Endothelial cell of umbilical vein (primary cell): Measurements from ENCODE around the gene PRKAG2. TPM values are rescaled to one million over a fixed set of nuclear protein-coding genes. Genes with fewer than 3 reads are reported as not detected.

Experiments used
- BruUV-seq: library from RNA; stranded (reverse); fragments of 400-500 nt; replicated peaks from 2 replicates; lab custom pipeline; 2021; lab: Mats Ljungman, UMichigan
- CTCF ChIA-PET: fragments of 300-600, 350-600 bp; sonication (Branson Sonifier 250); formaldehyde crosslinking; loops from one replicate; lab custom pipeline; 2021; ENCODE audit warnings: antibody characterized with exemption, inconsistent platforms; lab: Charles Lee
- POLR2A ChIA-PET: fragments of 300-600, 350-600 bp; sonication (Branson Sonifier 250); formaldehyde crosslinking; loops from one replicate; lab custom pipeline; 2021; ENCODE audit warnings: antibody characterized with exemption, inconsistent platforms; lab: Charles Lee
- DNase-seq: peaks from one replicate; pipeline ENCODE4 v3.0.0-alpha.2; 2011; ENCODE audit warnings: low read depth, low spot score
- FAIRE-seq: peaks from 2 replicates; lab custom pipeline; 2011; peaks lifted over from hg19 to GRCh38; lab: Jason Lieb, UNC
- H2AFZ ChIP-seq: 2 replicates; pipeline ENCODE4 v1.6.0; 2012; ENCODE audit warnings: low read depth, low read length, control low read depth, inconsistent platforms
- H3K27ac ChIP-seq: 2 replicates; pipeline ENCODE4 v1.5.1; 2011; ENCODE audit warnings: low read depth, mild to moderate bottlenecking, control low read depth, low read length, moderate library complexity; ENCODE audit not compliant: insufficient read depth
- H3K27me3 ChIP-seq, 2 experiments: 2 replicates each; pipeline versions ENCODE4 v1.6.0 to v1.6.1; 2011; ENCODE audit warnings: low read length in 2 of 2, mixed read lengths in 1 of 2; ENCODE audit not compliant: control insufficient read depth in 2 of 2, insufficient read depth in 2 of 2
- H3K36me3 ChIP-seq, 2 experiments: 2 replicates in 1 of 2; 3 replicates in 1 of 2; pipeline ENCODE4 v1.5.1; 2011; ENCODE audit warnings: low read length in 2 of 2, mild to moderate bottlenecking in 1 of 2, moderate library complexity in 1 of 2; ENCODE audit not compliant: control insufficient read depth in 2 of 2, insufficient read depth in 2 of 2; ENCODE audit errors: extremely low read depth in 1 of 2
- H3K4me1 ChIP-seq: 3 replicates; pipeline ENCODE4 v1.5.1; 2011; ENCODE audit warnings: mild to moderate bottlenecking, low read length; ENCODE audit not compliant: control insufficient read depth, insufficient read depth; ENCODE audit errors: extremely low read depth
- H3K4me2 ChIP-seq: 2 replicates; pipeline ENCODE4 v1.6.1; 2011; ENCODE audit warnings: low read length, control low read depth, mixed read lengths; ENCODE audit not compliant: insufficient read depth
- H3K4me3 ChIP-seq, 3 experiments: fragments of 200-600 bp in 1 of 3; sonication (generic), shearing (Covaris generic) in 1 of 3; replicated peaks in 1 of 3; 2 replicates each; pipeline ENCODE4 v1.5.1; 2011 to 2016; ENCODE audit warnings: control low read depth in 3 of 3, low read length in 3 of 3, mild to moderate bottlenecking in 2 of 3, inconsistent platforms in 1 of 3, low read depth in 1 of 3, moderate library complexity in 1 of 3; ENCODE audit not compliant: insufficient read depth in 1 of 3
- H3K79me2 ChIP-seq: 2 replicates; pipeline ENCODE4 v1.6.0; 2012; ENCODE audit warnings: low read length, inconsistent platforms; ENCODE audit not compliant: control insufficient read depth, insufficient read depth
- H3K9ac ChIP-seq: replicated peaks from 2 replicates; pipeline ENCODE3; 2011; ENCODE audit warnings: low read length, control low read depth; ENCODE audit not compliant: insufficient read depth; ENCODE audit errors: extremely low read depth
- H3K9me1 ChIP-seq: replicated peaks from 3 replicates; pipeline ENCODE4 v1.6.0; 2011; ENCODE audit warnings: mild to moderate bottlenecking, low read length; ENCODE audit not compliant: control insufficient read depth, insufficient read depth; ENCODE audit errors: extremely low read depth
- H3K9me3 ChIP-seq: replicated peaks from 2 replicates; pipeline ENCODE4 v1.5.1; 2012; ENCODE audit warnings: low read length, inconsistent platforms; ENCODE audit not compliant: control insufficient read depth, insufficient read depth
- H4K20me1 ChIP-seq: replicated peaks from 2 replicates; pipeline ENCODE3; 2011; ENCODE audit warnings: mild to moderate bottlenecking, low read length; ENCODE audit not compliant: control insufficient read depth, insufficient read depth; ENCODE audit errors: extremely low read depth
- CTCF ChIP-seq, 2 donors: IDR thresholded peaks; 1 replicate in 1 of 2; 2 replicates in 1 of 2; pipeline ENCODE4 v1.5.1; 2011; ENCODE audit warnings: low read length in 2 of 2, mild to moderate bottlenecking in 2 of 2, moderate library complexity in 2 of 2, control low read depth in 1 of 2, inconsistent platforms in 1 of 2, low read depth in 1 of 2; ENCODE audit not compliant: insufficient read depth in 1 of 2; ENCODE audit errors: extremely low read depth in 1 of 2
- EZH2 ChIP-seq: IDR thresholded peaks from 2 replicates; pipeline ENCODE4 v1.6.1; 2012; ENCODE audit warnings: borderline replicate concordance, low read depth, mild to moderate bottlenecking, moderate library complexity, low read length, inconsistent platforms; ENCODE audit not compliant: severe bottlenecking
- FOS ChIP-seq: IDR thresholded peaks from 2 replicates; pipeline ENCODE4 v1.6.1; 2011; ENCODE audit warnings: mild to moderate bottlenecking, low read length, moderate library complexity, borderline replicate concordance; ENCODE audit not compliant: insufficient read depth
- GATA2 ChIP-seq: IDR thresholded peaks from 2 replicates; pipeline ENCODE4 v1.7.0; 2011; ENCODE audit warnings: low read depth, mild to moderate bottlenecking, moderate library complexity, mixed read lengths, low read length; ENCODE audit not compliant: insufficient read length, insufficient read depth
- JUN ChIP-seq: IDR thresholded peaks from 2 replicates; pipeline ENCODE4 v1.6.1; 2011; ENCODE audit warnings: borderline replicate concordance, low read depth; ENCODE audit not compliant: insufficient read length, insufficient read depth
- MAX ChIP-seq: IDR thresholded peaks from 2 replicates; pipeline ENCODE4 v1.6.1; 2011; ENCODE audit not compliant: insufficient read depth, insufficient read length
- MYC ChIP-seq: IDR thresholded peaks from one replicate; pipeline ENCODE4 v1.6.1; 2011; ENCODE audit warnings: mild to moderate bottlenecking, low read depth, low read length
- POLR2A ChIP-seq: IDR thresholded peaks from 2 replicates; pipeline ENCODE4 v1.6.1; 2012; ENCODE audit warnings: low read depth, mild to moderate bottlenecking, control low read depth, low read length
- POLR2AphosphoS5 ChIP-seq: IDR thresholded peaks from 2 replicates; pipeline ENCODE4 v1.6.1; 2012; ENCODE audit warnings: low read depth, mild to moderate bottlenecking, control low read depth, low read length, moderate library complexity; ENCODE audit not compliant: insufficient read depth
- dilution Hi-C: fragments of 300-500 bp; cut with MboI; formaldehyde crosslinking; loops from one replicate; pipeline ENCODE4 v1.15.0; 2019; ENCODE audit warnings: low sequenced_read_pairs; ENCODE audit not compliant: extremely low pct_ligation_motif_present
- intact Hi-C: fragments of 100-400 bp; cut with micrococcal nuclease; formaldehyde crosslinking; loops from one replicate; pipeline ENCODE4 v1.10.0; 2022
- polyA plus RNA-seq, 4 experiments: library from polyadenylated mRNA; depleted of rRNA in 3 of 4; stranded (reverse) in 3 of 4; unstranded in 1 of 4; fragments of >200 nt; gene quantifications; 2 replicates each; pipeline versions ENCODE4 v1.2.1 to v1.2.3, GENCODE V29; 2011 to 2012; ENCODE audit warnings: missing spikeins in 1 of 4
- total RNA-seq: library from RNA; stranded (reverse); gene quantifications from 2 replicates; pipeline ENCODE4 v1.2.3, GENCODE V29; 2021

Gene PRKAG2
- total and polyA plus RNA-seq, 2 donors (not counting 3 experiments of a cell fraction or from before 2014, with no cell fraction given): 19.3 to 51.5 TPM

- H3K27ac ChIP-seq: no peak overlapping the region
- H4K20me1 ChIP-seq: no peaks in the 10 kb centered on the region
- CTCF ChIA-PET: interaction anchor here (1.1 to 1.6 kb wide), 2 partner anchors 189 to 447 kb away, joined by 3 to 6 read pairs; no protein-coding TSS in a partner anchor
- H3K4me3 ChIP-seq: no peak overlapping the region
- peaks cover 0 to 1% of the 10 kb centered on the region in 2 experiments for H3K27me3 ChIP-seq
- no peak for TF ChIP-seq FOS
- TF ChIP-seq MYC: no peak
- TF ChIP-seq EZH2: no peak
- no peak for TF ChIP-seq MAX
- TF ChIP-seq GATA2: no peak
- H3K9ac ChIP-seq: no peak overlapping the region
- H3K79me2 ChIP-seq: no peaks in the 10 kb centered on the region
- no peaks in the 10 kb centered on the region for H3K9me1 ChIP-seq
- H3K36me3 ChIP-seq: no peaks in the 10 kb centered on the region
- H3K4me2 ChIP-seq: no peak overlapping the region
- dilution Hi-C loops: no loop called here
- no TSS peak for BruUV-seq
- no peak for FAIRE-seq
- POLR2A ChIA-PET: no interaction called here
- intact Hi-C loops: no loop called here
- no peak for DNase-seq
- H3K4me1 ChIP-seq: no peaks in the 10 kb centered on the region
- no peak overlapping the region for H2AFZ ChIP-seq
- H3K9me3 ChIP-seq: no peaks in the 10 kb centered on the region
Observed at GRCh38 chr7:151761957-151762356, 115.0 kb downstream of the PRKAG2 start.

- no peak overlapping the region for H3K27ac ChIP-seq
- no TSS peak for BruUV-seq
- CTCF ChIA-PET: interaction anchor here (0.7 to 5.5 kb wide), 6 partner anchors 22 to 446 kb away, joined by 3 to 50 read pairs (median 12); no protein-coding TSS in a partner anchor
- no peaks in the 10 kb centered on the region for H3K9me3 ChIP-seq
- dilution Hi-C loops (no loop called here), intact Hi-C loops (no loop called here)
- H3K79me2 ChIP-seq: no peaks in the 10 kb centered on the region
- no peaks in the 10 kb centered on the region for H3K36me3 ChIP-seq
- no peaks in the 10 kb centered on the region for H3K9me1 ChIP-seq
- DNase-seq (no peak), FAIRE-seq (no peak)
- TF ChIP-seq POLR2AphosphoS5 (no peak), GATA2 (no peak), MAX (no peak), CTCF (IDR thresholded peaks at IDR 0.05; ENCODE audit: extremely low read depth in 1 of 2, insufficient read depth in 1 of 2, low read depth in 1 of 2, low read length in 2 of 2) (no peak), JUN (no peak), MYC (no peak), POLR2A (no peak), EZH2 (no peak), FOS (no peak)
- POLR2A ChIA-PET: no interaction called here
- peaks cover 0 to 1% of the 10 kb centered on the region in 2 experiments for H3K27me3 ChIP-seq
- H3K4me1 ChIP-seq: peaks cover under 1% of the 10 kb centered on the region
- H3K4me3 ChIP-seq: no peak overlapping the region
- H2AFZ ChIP-seq: no peak overlapping the region
- no peak overlapping the region for H3K4me2 ChIP-seq
- no peaks in the 10 kb centered on the region for H4K20me1 ChIP-seq
- no peak overlapping the region for H3K9ac ChIP-seq
Observed at GRCh38 chr7:151761231-151761630, 115.7 kb downstream of the PRKAG2 start.
